Measurements from ENCODE around the gene ZNF512B.

The ZNF512B gene

GRCh38 chr20:63970714-63971431 lies 1.1 kb upstream of the ZNF512B start:
- Histone ChIP-seq H3K27me3 (ENCODE audit: control insufficient read depth, insufficient read depth, low read length) (no peaks in the 10 kb centered on the region), H3K79me2 (no peaks in the 10 kb centered on the region), H3K36me3 (ENCODE audit: control insufficient read depth, insufficient read depth, low read length) (peaks cover 7% of the 10 kb centered on the region), H3K27ac (no peak overlapping the region), H3K4me2 (ENCODE audit: low read length) (peak overlapping the region; percentile 96), H2AFZ (no peak overlapping the region), H3K4me1 (peaks cover 6% of the 10 kb centered on the region), H3K9ac (no peak overlapping the region), H3K9me3 (ENCODE audit: control insufficient read depth, low read length) (no peaks in the 10 kb centered on the region), H3K4me3 (ENCODE audit: low read depth, low read length) (no peak overlapping the region)
- no peak for TF ChIP-seq CTCF (IDR thresholded peaks at IDR 0.05)

GRCh38 chr20:63968928-63969760 lies 586 bp downstream of the ZNF512B start:
- Histone ChIP-seq H3K4me2 (ENCODE audit: low read length) (peak overlapping the region; percentile 93), H3K27ac (peak overlapping the region; percentile 18), H3K27me3 (ENCODE audit: control insufficient read depth, insufficient read depth, low read length) (no peaks in the 10 kb centered on the region), H3K9ac (peak overlapping the region; percentile 49), H3K36me3 (ENCODE audit: control insufficient read depth, insufficient read depth, low read length) (peaks cover 7% of the 10 kb centered on the region), H2AFZ (peak overlapping the region; percentile 27), H3K4me3 (ENCODE audit: low read depth, low read length) (peak overlapping the region; percentile 65), H3K4me1 (peaks cover 6% of the 10 kb centered on the region), H3K9me3 (ENCODE audit: control insufficient read depth, low read length) (no peaks in the 10 kb centered on the region), H3K79me2 (no peaks in the 10 kb centered on the region)
- TF ChIP-seq CTCF (IDR thresholded peaks at IDR 0.05): no peak

GRCh38 chr20:63968136-63968927 lies 1.4 kb downstream of the ZNF512B start:
- Histone ChIP-seq H2AFZ (no peak overlapping the region), H3K27me3 (ENCODE audit: control insufficient read depth, insufficient read depth, low read length) (no peaks in the 10 kb centered on the region), H3K36me3 (ENCODE audit: control insufficient read depth, insufficient read depth, low read length) (peaks cover 7% of the 10 kb centered on the region), H3K27ac (peak overlapping the region; percentile 18), H3K4me2 (ENCODE audit: low read length) (peak overlapping the region; percentile 93), H3K4me3 (ENCODE audit: low read depth, low read length) (peak overlapping the region; percentile 65), H3K79me2 (no peaks in the 10 kb centered on the region), H3K4me1 (peaks cover 6% of the 10 kb centered on the region), H3K9me3 (ENCODE audit: control insufficient read depth, low read length) (no peaks in the 10 kb centered on the region), H3K9ac (no peak overlapping the region)
- no peak for TF ChIP-seq CTCF (IDR thresholded peaks at IDR 0.05)

- H3K79me2 ChIP-seq: no peaks in the 10 kb centered on the region
- H3K36me3 ChIP-seq (ENCODE audit: control insufficient read depth, insufficient read depth, low read length): peaks cover 7% of the 10 kb centered on the region
- peaks cover 6% of the 10 kb centered on the region for H3K4me1 ChIP-seq
- H3K27ac ChIP-seq: no peak overlapping the region
- H3K9ac ChIP-seq: no peak overlapping the region
- TF ChIP-seq CTCF (IDR thresholded peaks at IDR 0.05): no peak
- no peak overlapping the region for H3K4me2 ChIP-seq (ENCODE audit: low read length)
- no peaks in the 10 kb centered on the region for H3K9me3 ChIP-seq (ENCODE audit: control insufficient read depth, low read length)
- H3K27me3 ChIP-seq (ENCODE audit: control insufficient read depth, insufficient read depth, low read length): no peaks in the 10 kb centered on the region
- no peak overlapping the region for H3K4me3 ChIP-seq (ENCODE audit: low read depth, low read length)
- H2AFZ ChIP-seq: no peak overlapping the region
Measured at GRCh38 chr20:63967330-63968135, 2.2 kb downstream of the ZNF512B start.

Data from parathyroid adenoma (tissue), 2 donors.